MM.1S (cell line): ENCODE data around the gene TXNDC17.

Experiments
- DNase-seq: peaks from one replicate; pipeline ENCODE4 v3.0.0-alpha.2; 2015
- H2AFZ ChIP-seq: fragments of 300-600 bp; sonication (generic); 2 replicates; pipeline ENCODE4 v1.6.0; 2016; ENCODE audit warnings: antibody characterized with exemption, low read length
- H3F3A ChIP-seq: fragments of 300-600 bp; sonication (generic); 2 replicates; pipeline ENCODE4 v1.6.1; 2016; ENCODE audit warnings: mild to moderate bottlenecking, antibody characterized with exemption, low read length, moderate library complexity, mixed read lengths; ENCODE audit not compliant: insufficient read depth
- H3K27ac ChIP-seq: fragments of 300-600 bp; sonication (generic); 2 replicates; pipeline ENCODE4 v1.5.1; 2016; ENCODE audit warnings: mild to moderate bottlenecking, low read length
- H3K27me3 ChIP-seq: fragments of 300-600 bp; sonication (generic); replicated peaks from 2 replicates; pipeline ENCODE4 v1.6.0; 2016; ENCODE audit warnings: low read length; ENCODE audit not compliant: insufficient read depth
- H3K36me3 ChIP-seq: fragments of 300-600 bp; sonication (generic); replicated peaks from 2 replicates; pipeline ENCODE4 v1.6.1; 2016; ENCODE audit warnings: mild to moderate bottlenecking, low read length, mixed read lengths; ENCODE audit not compliant: insufficient read depth
- H3K4me1 ChIP-seq: fragments of 300-600 bp; sonication (generic); 2 replicates; pipeline ENCODE4 v1.6.1; 2016; ENCODE audit warnings: low read length, mixed read lengths
- H3K4me2 ChIP-seq: fragments of 300-600 bp; sonication (generic); 2 replicates; pipeline ENCODE4 v1.6.0; 2016; ENCODE audit warnings: low read depth, low read length
- H3K4me3 ChIP-seq: fragments of 300-600 bp; sonication (generic); 2 replicates; pipeline ENCODE4 v1.5.1; 2016; ENCODE audit warnings: low read length, mixed read lengths
- H3K79me2 ChIP-seq: fragments of 300-600 bp; sonication (generic); 2 replicates; pipeline ENCODE4 v1.6.1; 2016; ENCODE audit warnings: mixed run types, low read length, mixed read lengths
- H3K9ac ChIP-seq: fragments of 300-600 bp; sonication (generic); 2 replicates; pipeline ENCODE4 v1.6.1; 2016; ENCODE audit warnings: low read length, mixed read lengths
- H3K9me2 ChIP-seq: fragments of 300-600 bp; sonication (generic); replicated peaks from 2 replicates; pipeline ENCODE4 v1.6.1; 2016; ENCODE audit warnings: mild to moderate bottlenecking, low read length, mixed read lengths; ENCODE audit not compliant: insufficient read depth
- H3K9me3 ChIP-seq: fragments of 300-600 bp; sonication (generic); replicated peaks from 2 replicates; pipeline ENCODE4 v1.6.1; 2016; ENCODE audit warnings: mild to moderate bottlenecking, low read length, mixed read lengths; ENCODE audit not compliant: insufficient read depth
- H4K20me1 ChIP-seq: fragments of 300-600 bp; sonication (generic); 2 replicates; pipeline ENCODE4 v1.6.1; 2016; ENCODE audit warnings: mild to moderate bottlenecking, low read length, moderate library complexity, mixed read lengths; ENCODE audit not compliant: insufficient read depth
- EZH2 ChIP-seq: fragments of 300-600 bp; sonication (generic); optimal IDR thresholded peaks from 2 replicates; pipeline ENCODE3; 2017; ENCODE audit warnings: low read depth, mild to moderate bottlenecking, antibody characterized with exemption, low read length, mixed read lengths
- EZH2phosphoT487 ChIP-seq: fragments of 300-600 bp; sonication (generic); IDR thresholded peaks from 2 replicates; pipeline ENCODE4 v1.6.1; 2018; ENCODE audit warnings: antibody characterized with exemption, low read length
- TF ChIP-seq, protein P1 (sequence below): fragments of 300-600 bp; sonication (generic); IDR thresholded peaks from 2 replicates; pipeline ENCODE4 v1.5.1; 2016; ENCODE audit warnings: antibody characterized with exemption, low read length, mixed read lengths

The TXNDC17 gene

GRCh38 chr17:6666557-6666956, 25.7 kb downstream of the TXNDC17 start:
- Histone ChIP-seq H3F3A (no peaks in the 10 kb centered on the region), H3K9ac (no peak overlapping the region), H3K9me2 (no peaks in the 10 kb centered on the region), H3K9me3 (no peaks in the 10 kb centered on the region), H3K4me2 (no peak overlapping the region), H3K27ac (no peak overlapping the region), H2AFZ (no peak overlapping the region), H3K36me3 (no peaks in the 10 kb centered on the region), H3K4me1 (no peaks in the 10 kb centered on the region; the same call in 1 of the 2 replicates), H4K20me1 (no peaks in the 10 kb centered on the region), H3K4me3 (no peak overlapping the region), H3K79me2 (no peaks in the 10 kb centered on the region), H3K27me3 (no peaks in the 10 kb centered on the region)
- no peak for TF ChIP-seq EZH2phosphoT487
- no peak for TF ChIP-seq EZH2
- TF ChIP-seq, protein P1, sequence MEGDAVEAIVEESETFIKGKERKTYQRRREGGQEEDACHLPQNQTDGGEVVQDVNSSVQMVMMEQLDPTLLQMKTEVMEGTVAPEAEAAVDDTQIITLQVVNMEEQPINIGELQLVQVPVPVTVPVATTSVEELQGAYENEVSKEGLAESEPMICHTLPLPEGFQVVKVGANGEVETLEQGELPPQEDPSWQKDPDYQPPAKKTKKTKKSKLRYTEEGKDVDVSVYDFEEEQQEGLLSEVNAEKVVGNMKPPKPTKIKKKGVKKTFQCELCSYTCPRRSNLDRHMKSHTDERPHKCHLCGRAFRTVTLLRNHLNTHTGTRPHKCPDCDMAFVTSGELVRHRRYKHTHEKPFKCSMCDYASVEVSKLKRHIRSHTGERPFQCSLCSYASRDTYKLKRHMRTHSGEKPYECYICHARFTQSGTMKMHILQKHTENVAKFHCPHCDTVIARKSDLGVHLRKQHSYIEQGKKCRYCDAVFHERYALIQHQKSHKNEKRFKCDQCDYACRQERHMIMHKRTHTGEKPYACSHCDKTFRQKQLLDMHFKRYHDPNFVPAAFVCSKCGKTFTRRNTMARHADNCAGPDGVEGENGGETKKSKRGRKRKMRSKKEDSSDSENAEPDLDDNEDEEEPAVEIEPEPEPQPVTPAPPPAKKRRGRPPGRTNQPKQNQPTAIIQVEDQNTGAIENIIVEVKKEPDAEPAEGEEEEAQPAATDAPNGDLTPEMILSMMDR = no peak
- DNase-seq = no peak

DNA sequence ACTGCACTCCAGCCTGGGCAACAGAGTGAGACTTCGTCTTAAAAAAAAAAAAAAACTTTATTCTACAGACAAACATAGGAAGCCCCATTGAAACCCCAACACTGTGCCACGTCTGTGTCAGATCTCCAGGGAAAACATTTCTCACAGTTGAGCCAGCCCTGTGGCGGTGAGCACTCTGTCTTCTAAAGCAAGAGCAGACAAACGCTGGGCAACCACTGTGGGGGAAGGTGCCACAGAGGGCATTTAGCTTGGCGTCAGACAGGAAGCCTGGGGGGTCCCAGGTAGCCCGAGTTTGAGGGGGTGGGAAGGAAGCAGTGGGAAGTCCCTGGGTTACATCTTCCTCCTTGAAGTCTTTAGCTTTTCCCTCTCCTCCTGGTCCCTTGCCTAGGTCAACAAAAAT, 26.7 kb downstream of the TXNDC17 start:
- Histone ChIP-seq H3K9me2 (no peaks in the 10 kb centered on the region), H3K36me3 (no peaks in the 10 kb centered on the region)
- no peak for DNase-seq

DNA sequence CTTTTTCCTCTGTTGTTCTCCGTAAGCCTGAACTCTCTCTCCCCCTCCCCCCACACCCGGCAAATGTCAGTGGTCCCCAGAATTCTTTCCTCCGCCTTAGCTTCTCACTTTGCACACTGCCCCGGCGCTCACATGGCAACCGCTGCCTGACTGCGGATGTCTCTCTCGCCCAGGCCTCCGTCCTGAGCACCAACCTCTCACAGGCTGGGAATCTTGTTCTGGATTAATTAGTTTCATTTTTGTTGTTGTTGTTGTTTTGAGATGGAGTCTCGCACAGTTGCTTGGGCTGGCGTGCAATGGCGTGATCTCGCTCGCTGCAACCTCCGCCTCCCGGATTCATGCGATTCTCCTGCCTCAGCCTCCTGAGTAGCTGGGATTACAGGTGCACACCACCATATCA, 27.4 kb downstream of the TXNDC17 start:
- TF ChIP-seq EZH2 (no peak), EZH2phosphoT487 (no peak)
- TF ChIP-seq, protein P1 = no peak
- Histone ChIP-seq H3K27me3 (no peaks in the 10 kb centered on the region), H3K4me1 (no peaks in the 10 kb centered on the region), H3K36me3 (no peaks in the 10 kb centered on the region), H2AFZ (no peak overlapping the region), H3K9me2 (no peaks in the 10 kb centered on the region), H3K9me3 (no peaks in the 10 kb centered on the region), H3K27ac (no peak overlapping the region), H3K79me2 (no peaks in the 10 kb centered on the region), H3K4me2 (no peak overlapping the region), H3K4me3 (no peak overlapping the region), H4K20me1 (no peaks in the 10 kb centered on the region), H3F3A (no peaks in the 10 kb centered on the region), H3K9ac (no peak overlapping the region)
- no peak for DNase-seq

More for the DNA sequence above, 26.7 kb downstream of the TXNDC17 start:
- H4K20me1 ChIP-seq = no peaks in the 10 kb centered on the region
- H3K9me3 ChIP-seq = no peaks in the 10 kb centered on the region
- no peak overlapping the region for H3K9ac ChIP-seq
- no peaks in the 10 kb centered on the region for H3K4me1 ChIP-seq
- H3K27ac ChIP-seq = no peak overlapping the region
- no peak overlapping the region for H3K4me2 ChIP-seq
- H3K4me3 ChIP-seq = no peak overlapping the region
- TF ChIP-seq, protein P1 = no peak
- H3F3A ChIP-seq = no peaks in the 10 kb centered on the region
- H3K79me2 ChIP-seq = no peaks in the 10 kb centered on the region
- no peaks in the 10 kb centered on the region for H3K27me3 ChIP-seq
- H2AFZ ChIP-seq = no peak overlapping the region
